Raji (cell line): ENCODE measurements around the gene CARS2.

Experiments used
- POLR2A ChIP-seq: IDR thresholded peaks from 2 replicates; pipeline ENCODE4 v1.6.1; 2011; ENCODE audit warnings: low read depth, low read length, control low read depth; ENCODE audit not compliant: insufficient read depth

The CARS2 gene

DNA sequence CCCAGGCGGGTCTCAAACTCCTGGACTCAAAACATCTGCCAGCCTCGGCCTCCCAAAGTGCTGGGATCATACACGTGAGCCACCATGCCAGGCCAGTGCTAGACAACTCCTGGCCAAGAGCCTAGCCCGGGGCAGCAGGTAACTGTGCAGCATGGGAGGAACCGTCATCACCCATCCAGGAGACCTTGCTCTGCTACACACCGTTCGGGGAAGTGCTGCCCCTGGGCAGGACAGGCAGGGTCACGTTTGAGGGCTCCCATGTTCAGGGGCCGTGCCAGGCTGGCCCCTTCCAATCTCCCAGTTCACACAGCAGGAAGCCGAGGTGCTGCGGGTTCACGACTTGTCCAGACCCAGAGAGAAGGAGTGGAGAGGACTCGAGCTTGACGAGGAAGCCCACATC lies 55.5 kb downstream of the CARS2 start:
- TF ChIP-seq POLR2A = no peak

DNA sequence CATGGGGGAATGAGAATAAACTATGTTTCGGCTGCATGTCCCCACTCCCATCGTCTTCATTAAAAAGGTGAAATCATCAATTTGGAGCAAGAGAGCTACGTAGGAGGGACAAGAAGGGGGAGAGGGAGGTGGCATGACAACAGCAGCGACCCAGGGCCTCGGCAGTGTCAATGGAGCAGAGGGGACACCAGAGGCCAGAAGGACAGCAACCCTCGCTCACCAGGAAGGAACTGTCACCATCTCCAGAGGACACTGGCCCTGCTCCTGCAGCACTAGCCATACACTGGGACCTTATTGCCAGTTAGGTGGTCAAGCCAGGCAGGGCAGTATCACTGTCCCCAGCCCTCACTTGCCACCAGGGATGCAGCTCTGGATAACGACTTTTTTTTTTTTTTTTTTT lies 56.4 kb downstream of the CARS2 start:
- no peak for TF ChIP-seq POLR2A

DNA sequence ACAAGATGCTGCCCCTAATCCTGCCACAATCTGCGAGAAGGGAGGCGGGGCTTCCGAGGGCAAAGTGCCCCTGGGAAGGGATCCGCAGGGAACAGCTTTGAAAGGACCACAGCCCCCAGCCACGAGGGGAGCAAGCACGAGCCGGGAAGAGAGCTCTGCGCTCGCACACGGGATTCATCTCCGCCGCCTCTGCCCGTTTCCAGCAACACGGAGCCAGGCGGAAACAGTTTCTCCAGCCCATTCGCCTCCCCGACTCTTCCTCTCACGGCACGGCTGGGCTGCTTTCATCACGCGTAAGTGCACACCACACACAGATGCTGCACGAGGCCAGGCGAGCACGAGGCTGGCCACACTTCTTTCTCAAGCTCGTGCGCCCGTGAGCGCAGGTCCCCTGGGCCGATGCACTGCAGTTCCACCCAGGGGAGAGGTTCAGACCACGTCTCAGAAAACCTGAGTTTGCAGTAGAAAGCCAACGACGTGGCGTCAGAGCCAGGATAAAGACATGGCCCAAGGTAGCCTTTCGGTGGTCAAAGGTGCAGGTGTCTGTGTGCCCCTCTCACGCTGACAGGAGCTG lies 57.0 kb downstream of the CARS2 start:
- TF ChIP-seq POLR2A = no peak

DNA sequence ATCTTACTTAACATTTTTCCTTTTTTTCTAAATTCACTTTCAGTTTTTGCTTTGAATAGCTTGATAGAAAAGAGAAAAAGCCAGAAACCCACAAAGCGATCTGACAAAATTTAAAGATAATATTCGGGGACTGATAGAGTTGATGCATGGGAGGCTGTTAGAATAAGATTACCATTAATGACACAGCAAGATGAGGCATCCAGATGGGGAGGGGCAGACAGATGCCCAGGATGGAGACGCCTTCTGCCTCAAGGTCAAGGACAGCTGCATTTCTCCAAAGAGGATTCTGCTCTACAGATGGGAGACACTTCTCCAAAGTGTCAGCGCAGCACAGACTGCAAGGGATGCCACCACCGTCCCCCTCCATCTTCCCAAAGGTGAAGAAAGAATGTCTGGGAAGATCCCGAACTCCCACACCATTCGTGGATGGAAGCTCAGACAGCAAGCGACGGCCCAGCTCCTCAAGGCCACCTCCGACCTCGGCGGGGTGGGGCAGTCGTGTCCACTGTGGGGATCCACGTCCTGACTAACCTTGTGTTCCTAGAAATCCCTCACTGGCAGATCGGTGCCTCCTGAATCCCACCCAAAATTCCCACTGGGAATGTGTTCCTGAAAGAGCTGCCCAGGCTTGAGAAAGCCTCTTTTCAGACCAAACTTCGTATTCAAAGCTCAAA lies 57.6 kb downstream of the CARS2 start:
- no peak for TF ChIP-seq POLR2A

DNA sequence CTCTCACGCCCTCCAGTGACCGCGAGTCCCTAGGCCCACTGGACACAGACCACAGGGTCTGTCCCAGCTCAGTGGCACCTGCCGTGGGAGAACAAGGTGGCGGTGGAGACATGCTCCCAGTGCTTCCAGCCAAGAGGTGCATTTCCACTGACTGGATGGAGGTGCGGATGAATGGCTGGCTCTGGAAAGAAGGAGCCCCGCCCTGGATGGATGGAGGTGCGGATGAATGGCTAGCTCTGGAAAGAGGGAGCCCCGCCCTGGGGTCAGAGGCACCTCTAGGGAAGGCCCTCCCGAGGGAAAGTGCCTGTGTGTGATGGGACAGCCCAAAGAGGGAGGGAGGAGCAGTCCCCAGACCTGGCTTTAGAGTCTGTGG lies 58.6 kb downstream of the CARS2 start:
- no peak for TF ChIP-seq POLR2A

DNA sequence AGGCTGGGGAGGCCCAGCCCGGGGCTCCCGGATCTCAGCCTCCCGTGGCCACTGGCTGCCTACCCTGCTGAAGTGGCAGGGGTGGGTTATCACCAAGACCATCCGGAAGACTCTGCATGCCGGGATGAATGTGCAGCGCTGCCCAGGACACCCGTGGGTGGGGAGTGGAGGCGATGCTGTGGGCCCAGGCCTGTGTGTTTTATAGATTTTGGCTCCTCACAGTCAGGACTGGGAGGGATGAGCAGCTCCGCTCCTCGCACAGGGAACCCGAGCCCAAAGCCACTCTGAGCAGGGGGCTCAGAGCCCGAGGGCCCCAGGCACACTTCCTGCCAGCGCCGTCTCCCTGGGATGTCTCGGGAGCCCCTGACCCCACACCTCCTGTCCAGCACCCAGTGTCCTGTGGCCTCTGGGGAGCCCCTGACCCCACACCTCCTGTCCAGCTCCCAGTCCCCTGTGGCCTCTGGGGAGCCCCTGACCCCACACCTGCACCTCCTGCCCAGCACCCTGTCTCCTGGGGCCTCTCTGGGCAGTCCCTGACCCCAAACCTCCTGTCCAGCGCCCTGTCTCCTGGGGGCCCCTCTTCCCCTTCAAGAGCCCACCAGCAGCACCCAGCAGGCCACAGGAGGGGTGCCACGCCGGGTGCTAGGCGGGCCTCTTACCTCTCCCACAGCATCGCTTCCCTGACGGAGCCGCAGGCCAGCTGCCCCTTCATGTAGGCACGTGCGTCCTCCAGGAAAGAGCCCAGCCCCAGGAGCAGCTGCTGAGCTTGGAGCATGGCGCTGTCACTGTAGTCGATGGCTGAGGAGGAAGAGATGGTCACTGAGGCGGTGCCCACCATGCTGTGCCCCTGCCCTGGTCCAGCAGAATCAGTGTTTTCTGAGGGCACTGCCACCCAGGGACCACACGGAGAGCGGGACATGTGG lies 59.2 kb downstream of the CARS2 start:
- no peak for TF ChIP-seq POLR2A

DNA sequence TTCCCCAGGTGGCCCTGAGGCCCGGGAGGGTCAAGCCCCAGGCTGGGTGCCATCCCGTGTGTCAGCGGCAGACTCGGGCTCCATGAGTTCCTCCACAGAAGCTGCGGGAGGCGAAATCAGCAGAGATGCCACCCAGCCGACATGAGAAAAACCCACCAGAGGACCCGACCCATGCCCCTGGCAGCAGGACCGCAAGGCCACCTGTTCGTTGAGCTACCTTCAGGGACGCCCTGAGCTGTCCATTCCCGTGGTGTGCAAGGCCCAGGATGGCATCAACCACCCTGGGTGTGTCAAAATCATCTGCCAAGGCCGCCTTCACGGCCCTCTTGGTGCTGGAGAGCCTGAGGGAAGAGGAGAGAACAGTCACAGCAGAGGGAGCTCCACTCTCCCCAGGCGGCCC lies 60.2 kb downstream of the CARS2 start:
- no peak for TF ChIP-seq POLR2A

DNA sequence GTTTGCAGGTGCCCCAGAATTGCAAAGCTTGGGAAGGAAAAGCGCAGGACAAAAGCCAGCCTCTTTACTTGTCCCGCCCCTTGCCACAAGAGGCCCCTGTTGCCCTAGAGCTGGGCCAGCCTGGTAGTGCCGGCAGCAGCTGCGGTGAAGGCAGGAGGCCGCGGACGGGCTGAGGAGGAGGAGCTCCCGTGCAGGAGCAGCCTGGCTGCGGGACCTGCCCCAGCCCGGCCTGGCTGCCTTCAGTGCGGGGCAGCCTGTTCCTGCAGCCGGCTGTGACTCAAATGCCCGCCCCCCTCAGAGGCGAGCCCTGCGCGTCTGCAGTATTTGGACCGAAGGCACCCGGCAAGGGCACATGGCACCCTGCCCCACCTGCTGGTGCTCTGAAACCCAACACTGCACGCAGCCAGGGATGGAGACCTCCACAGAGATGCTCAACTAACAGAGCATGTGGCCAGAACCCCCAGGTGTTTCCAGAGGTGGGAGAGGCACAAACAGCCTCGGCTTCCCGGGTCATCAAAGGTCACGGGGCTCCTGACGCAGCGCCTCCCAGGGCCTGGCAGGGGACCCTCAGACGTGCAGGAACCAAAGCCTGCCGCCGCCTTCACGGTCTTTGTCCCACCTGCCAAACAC lies 60.9 kb downstream of the CARS2 start:
- TF ChIP-seq POLR2A = no peak

DNA sequence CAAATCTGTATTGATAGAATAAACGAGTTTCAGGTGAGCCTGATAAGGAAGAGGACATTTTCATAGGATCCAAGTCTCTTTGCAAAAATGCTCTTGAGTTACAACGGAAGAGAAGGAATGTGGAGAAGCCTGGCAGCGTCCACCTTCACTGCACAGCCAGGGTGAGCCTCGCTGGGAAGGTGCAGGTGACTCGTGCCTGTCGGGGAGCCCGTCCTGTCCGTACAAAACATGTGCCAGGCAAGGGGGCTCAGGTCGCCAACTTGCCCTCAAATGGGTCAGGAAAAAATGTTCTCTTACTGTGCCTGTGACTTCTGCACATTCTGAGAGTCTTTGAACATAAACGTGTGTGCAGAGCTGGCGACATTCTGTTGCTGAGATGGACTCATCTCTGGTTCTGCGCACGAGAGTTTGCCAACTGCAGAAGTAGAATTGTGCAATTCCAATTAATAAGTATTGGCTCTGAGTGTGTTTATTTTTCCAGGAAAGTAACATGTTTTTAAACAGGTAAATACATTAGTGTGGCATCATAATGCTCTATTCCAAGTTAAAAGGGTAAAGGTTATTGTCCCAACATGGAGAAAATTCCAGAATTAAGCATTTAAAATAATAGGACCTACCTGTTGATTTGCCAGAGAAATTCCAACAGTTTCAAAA lies 62.0 kb downstream of the CARS2 start:
- no peak for TF ChIP-seq POLR2A

DNA sequence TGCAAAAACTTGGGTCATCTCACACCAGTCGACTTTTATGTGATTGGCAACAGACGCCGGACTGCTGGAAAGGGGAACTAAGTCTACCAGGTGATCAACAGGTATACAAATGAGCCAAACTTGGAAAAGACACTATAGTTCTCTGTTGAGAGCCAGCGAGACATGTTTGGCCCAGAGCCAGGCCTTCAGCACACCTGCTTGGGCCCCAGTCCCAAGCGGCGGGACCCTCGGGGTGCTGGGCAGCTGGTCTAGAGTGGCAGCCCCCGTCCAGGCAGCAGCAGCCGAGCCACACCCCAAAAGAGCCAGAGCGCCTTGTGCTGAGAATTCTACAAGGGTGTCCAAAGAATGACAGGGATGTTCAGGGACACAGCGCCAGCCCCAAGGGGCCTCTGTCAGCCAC lies 62.6 kb downstream of the CARS2 start:
- no peak for TF ChIP-seq POLR2A

DNA sequence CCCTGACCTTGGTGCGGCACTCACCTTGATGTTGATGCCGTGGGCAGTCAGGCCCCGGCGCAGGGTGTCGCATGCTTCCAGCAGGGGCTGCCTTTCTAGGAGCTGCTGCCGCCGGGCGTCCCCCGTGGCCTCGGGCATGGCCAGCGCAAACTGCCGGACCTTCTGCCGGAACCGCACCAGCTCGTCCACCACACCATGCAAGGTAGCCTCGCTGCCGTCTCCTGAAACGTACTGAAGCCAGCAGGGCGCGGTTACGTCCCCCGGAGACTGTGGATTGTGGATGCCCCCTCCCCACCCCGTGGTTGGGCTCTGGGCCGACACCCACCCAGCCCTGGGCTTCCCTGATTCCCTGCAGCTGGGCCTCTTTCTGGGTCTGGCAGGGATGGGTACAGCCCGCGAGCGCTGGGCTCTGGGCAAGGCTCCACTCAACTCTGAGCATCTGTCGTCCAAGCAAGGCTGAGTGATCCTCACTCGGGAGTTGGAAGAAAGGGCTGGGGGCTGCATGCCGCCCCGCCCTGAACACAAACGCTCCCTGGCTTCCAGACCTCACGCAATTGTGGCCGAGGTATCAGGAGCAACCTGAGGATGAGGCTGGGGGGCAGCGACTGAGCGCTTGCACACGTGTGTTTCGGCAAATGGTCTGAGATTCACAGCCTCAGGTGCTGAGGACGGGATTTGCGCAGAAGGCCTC lies 63.5 kb downstream of the CARS2 start:
- no peak for TF ChIP-seq POLR2A

DNA sequence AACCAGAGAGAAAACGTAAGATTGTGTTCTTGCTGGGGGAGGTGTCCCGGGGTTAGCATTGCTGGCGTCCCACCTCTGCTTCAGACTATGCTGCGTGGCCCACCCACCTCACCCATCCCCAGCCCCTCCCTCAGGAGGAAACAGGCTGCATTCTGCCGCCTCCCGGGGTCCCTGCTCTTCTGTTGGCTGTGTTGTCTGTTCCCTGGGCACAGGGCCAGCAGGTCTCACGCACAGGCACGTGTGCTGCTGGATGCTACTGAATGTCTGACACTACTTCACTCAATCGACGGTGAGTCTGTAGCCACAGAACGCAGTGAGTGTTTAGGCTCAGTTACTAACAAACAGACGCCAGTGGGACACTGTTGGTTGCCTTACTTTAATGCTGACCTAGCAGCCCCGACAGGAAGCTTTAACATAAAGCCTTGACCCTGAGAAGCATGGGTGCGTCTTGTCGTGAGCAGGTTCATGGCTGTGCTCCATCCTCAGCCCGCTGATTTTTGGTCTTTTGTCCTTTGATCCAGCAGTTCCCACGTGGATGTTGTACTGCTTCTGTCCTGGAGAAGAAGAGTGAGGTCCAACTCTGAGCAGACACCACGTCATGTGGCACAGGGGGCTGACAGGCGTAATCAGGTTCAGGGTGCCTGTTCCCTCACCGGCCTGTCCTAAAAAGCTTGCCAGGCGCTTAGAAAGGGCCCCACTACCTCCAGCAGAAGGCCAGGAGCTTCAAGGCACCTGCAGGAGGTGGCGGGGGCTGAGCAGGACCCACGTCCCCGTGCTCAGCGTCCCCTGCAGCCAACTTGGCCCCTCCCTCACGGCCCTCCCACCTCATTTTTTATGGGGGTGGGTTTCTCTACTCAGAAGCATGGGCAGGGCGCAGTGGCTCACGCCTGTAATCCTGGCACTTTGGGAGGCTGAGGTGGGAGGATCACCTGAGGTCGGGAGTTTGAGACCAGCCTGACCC lies 64.6 kb downstream of the CARS2 start:
- TF ChIP-seq POLR2A = no peak

DNA sequence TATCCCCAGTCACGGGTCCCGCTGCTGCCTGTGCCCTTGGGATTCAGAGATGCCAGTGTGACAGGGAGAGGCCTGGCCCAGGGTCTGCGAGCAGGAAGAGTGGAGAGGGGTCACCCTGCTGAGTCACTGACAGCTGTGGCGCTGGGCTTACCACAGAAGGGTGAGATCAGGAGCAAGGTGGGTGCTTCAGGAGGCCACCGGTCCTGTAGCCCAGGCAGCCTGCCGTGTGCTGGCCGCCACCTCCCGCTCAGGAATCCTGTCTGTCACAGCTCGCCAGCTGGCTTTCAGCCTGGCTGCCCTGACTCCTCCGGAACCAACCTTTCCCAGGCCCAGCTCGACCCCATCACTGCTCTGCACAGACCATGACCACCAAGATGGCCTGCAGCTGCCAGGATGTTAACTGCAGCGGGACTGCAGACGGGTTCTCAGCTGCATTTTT lies 65.3 kb downstream of the CARS2 start:
- no peak for TF ChIP-seq POLR2A
